Measurements from ENCODE around the gene BAD.

DNA sequence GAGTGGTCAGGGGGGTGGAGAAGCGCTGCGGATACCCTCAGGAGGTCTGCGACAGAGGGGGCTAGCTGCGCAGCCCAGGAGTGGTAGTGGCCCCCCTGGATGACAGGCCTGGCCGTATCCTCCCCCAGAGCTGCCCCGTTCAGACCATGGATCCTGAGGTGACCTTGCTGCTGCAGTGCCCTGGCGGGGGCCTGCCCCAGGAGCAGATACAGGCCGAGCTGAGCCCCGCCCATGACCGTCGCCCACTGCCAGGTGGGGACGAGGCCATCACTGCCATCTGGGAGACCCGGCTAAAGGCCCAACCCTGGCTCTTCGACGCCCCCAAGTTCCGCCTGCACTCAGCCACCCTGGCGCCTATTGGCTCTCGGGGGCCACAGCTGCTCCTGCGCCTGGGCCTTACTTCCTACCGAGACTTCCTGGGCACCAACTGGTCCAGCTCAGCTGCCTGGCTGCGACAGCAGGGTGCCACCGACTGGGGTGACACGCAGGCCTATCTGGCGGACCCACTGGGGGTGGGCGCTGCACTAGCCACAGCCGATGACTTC is 57.9 kb downstream of the BAD start:
- TF ChIP-seq ETV5 (CRISPR knock-in tag; IDR thresholded peaks at IDR 0.05; ENCODE audit: borderline replicate concordance): peak; percentile 49; the same call in 1 of the 2 replicates
- no peak; the same call in 1 of the 2 replicates for TF ChIP-seq ZNF274 (CRISPR knock-in tag; IDR thresholded peaks at IDR 0.05)
- no peak for TF ChIP-seq RFX5 (IDR thresholded peaks at IDR 0.05; ENCODE audit: low read depth, low read length)
- TF ChIP-seq KAT7 (CRISPR knock-in tag; IDR thresholded peaks at IDR 0.05; ENCODE audit: borderline replicate concordance): no peak
- no peak; a peak in 1 of 4 replicates for TF ChIP-seq POLR2A (IDR thresholded peaks at IDR 0.05; ENCODE audit: insufficient read depth in 1 of 2, low read depth in 2 of 2, low read length in 2 of 2)
- peak; percentile 8; the same call in 1 of the 2 replicates for TF ChIP-seq PHF8 (CRISPR knock-in tag; IDR thresholded peaks at IDR 0.05)
